GM20431 (cell line): Measurements from ENCODE around the gene PLEKHH3.
"Not testable (repeated sequence)": the region's sequence is repeated elsewhere in the genome, so short reads cannot be mapped to it uniquely, and the experiment has no call there.

Source experiments
- in situ Hi-C: fragments of 300-500 bp; cut with MseI, MboI; formaldehyde crosslinking; loops from one replicate; pipeline ENCODE4 v1.15.0; 2020; ENCODE audit warnings: low sequenced_read_pairs; ENCODE audit not compliant: unreplicated experiment

The PLEKHH3 gene

GRCh38 chr17:42673885-42674754 lies 2.7 kb downstream of the PLEKHH3 start:
- in situ Hi-C loops: no loop called here

GRCh38 chr17:42673266-42673884 lies 3.4 kb downstream of the PLEKHH3 start:
- in situ Hi-C loops: no loop called here

- in situ Hi-C loops: no loop called here
These were observed 4.8 kb downstream of the PLEKHH3 start for GRCh38 chr17:42672038-42672437.

GRCh38 chr17:42670789-42671657 lies 5.8 kb downstream of the PLEKHH3 start:
- in situ Hi-C loops: no loop called here

- in situ Hi-C loops: no loop called here
These were observed 6.6 kb downstream of the PLEKHH3 start for GRCh38 chr17:42669977-42670788.

- in situ Hi-C loops: no loop called here
These were observed 7.2 kb downstream of the PLEKHH3 start for GRCh38 chr17:42669705-42669976.

GRCh38 chr17:42667088-42667951 lies 9.5 kb downstream of the PLEKHH3 start:
- in situ Hi-C loops: no loop called here

- in situ Hi-C loops: not testable (repeated sequence)
These were observed 10.7 kb downstream of the PLEKHH3 start for GRCh38 chr17:42666126-42666525.

GRCh38 chr17:42665581-42666001 lies 11.2 kb downstream of the PLEKHH3 start:
- in situ Hi-C loops: no loop called here

GRCh38 chr17:42660692-42661345 lies 16.0 kb downstream of the PLEKHH3 start:
- in situ Hi-C loops: no loop called here

- in situ Hi-C loops: not testable (repeated sequence)
These were observed 16.9 kb downstream of the PLEKHH3 start for GRCh38 chr17:42659932-42660274.

GRCh38 chr17:42659079-42659931 lies 17.5 kb downstream of the PLEKHH3 start, which contains the start of gene TUBG2:
TUBG2 (plus strand) TSS chr17:42659284; CDS start chr17:42659504, 220 bp downstream.
- in situ Hi-C loops: no loop called here

GRCh38 chr17:42657824-42658588 lies 18.8 kb downstream of the PLEKHH3 start:
- in situ Hi-C loops: no loop called here

- in situ Hi-C loops: no loop called here
These were observed 21.3 kb downstream of the PLEKHH3 start for GRCh38 chr17:42655528-42655927.

GRCh38 chr17:42653179-42654124 lies 23.3 kb downstream of the PLEKHH3 start:
- in situ Hi-C loops: no loop called here

GRCh38 chr17:42651392-42651791 lies 25.4 kb downstream of the PLEKHH3 start:
- in situ Hi-C loops: no loop called here
